Tibial artery (tissue), 4 donors: ENCODE measurements around the gene DMGDH.

ENCODE experiments used
- DNase-seq, 2 donors: peaks; one replicate each; pipeline ENCODE4 v3.0.0-alpha.2; 2019
- H3K27ac ChIP-seq, 2 donors: fragments of 200-600 bp; sonication (generic) in 1 of 2; 1 replicate in 1 of 2; 2 replicates in 1 of 2; pipeline ENCODE4 v1.5.1; 2018 to 2019; ENCODE audit warnings: mild to moderate bottlenecking in 1 of 2
- H3K27me3 ChIP-seq, 2 donors: fragments of 200-600 bp; sonication (generic) in 1 of 2; one replicate each; pipeline versions ENCODE4 v1.5.1 to v1.6.0; 2016 to 2019
- H3K36me3 ChIP-seq, 3 donors: fragments of 200-600 bp; sonication (generic) in 2 of 3; one replicate each; pipeline ENCODE4 v1.5.1; 2016 to 2019; ENCODE audit warnings: mild to moderate bottlenecking in 2 of 3
- H3K4me1 ChIP-seq, 4 donors: fragments of 200-600 bp; sonication (generic) in 2 of 4; 1 replicate in 3 of 4; 2 replicates in 1 of 4; pipeline ENCODE4 v1.5.1; 2016 to 2019
- H3K4me3 ChIP-seq, 2 donors: fragments of 200-600 bp; sonication (generic) in 1 of 2; 1 replicate in 1 of 2; 2 replicates in 1 of 2; pipeline ENCODE4 v1.5.1; 2018 to 2019; ENCODE audit warnings: mild to moderate bottlenecking in 2 of 2
- H3K9me3 ChIP-seq, 3 donors: fragments of 200-600 bp; sonication (generic) in 1 of 3; one replicate each; pipeline ENCODE4 v1.5.1; 2016 to 2019
- CTCF ChIP-seq, 2 experiments: fragments of 200-600 bp in 1 of 2; fragments of 450-650 bp in 1 of 2; IDR thresholded peaks; one replicate each; pipeline ENCODE4 v1.5.1; 2017 to 2019; ENCODE audit warnings: antibody characterized with exemption in 2 of 2, mild to moderate bottlenecking in 1 of 2, moderate library complexity in 1 of 2
- intact Hi-C: fragments of 100-400 bp; cut with DNase I; formaldehyde crosslinking; loops from one replicate; pipeline ENCODE4 v1.15.0; 2023; ENCODE audit warnings: low total_unique reads

The DMGDH gene

GRCh38 chr5:79048437-79048836 lies 21.0 kb downstream of the DMGDH start:
- H3K4me1 ChIP-seq, result no peaks in the 10 kb centered on the region
- intact Hi-C loops, result no loop called here
- no peaks in the 10 kb centered on the region for H3K27me3 ChIP-seq
- H3K4me3 ChIP-seq, result no peak overlapping the region
- no peak for DNase-seq
- H3K36me3 ChIP-seq, result no peaks in the 10 kb centered on the region
- H3K9me3 ChIP-seq, result peaks cover 0 to 7% (median 0%) of the 10 kb centered on the region in 3 donors
- no peak for TF ChIP-seq CTCF (IDR thresholded peaks at IDR 0.05)
- H3K27ac ChIP-seq, result no peak overlapping the region

GRCh38 chr5:79047199-79047598 lies 22.3 kb downstream of the DMGDH start:
- no peak for TF ChIP-seq CTCF (IDR thresholded peaks at IDR 0.05)
- no peak overlapping the region for H3K27ac ChIP-seq
- intact Hi-C loops, result no loop called here

GRCh38 chr5:79042188-79042587 lies 27.3 kb downstream of the DMGDH start:
- H3K9me3 ChIP-seq, result no peaks in the 10 kb centered on the region
- H3K4me3 ChIP-seq, result no peak overlapping the region
- no peak for DNase-seq
- intact Hi-C loops, result no loop called here
- no peak for TF ChIP-seq CTCF (IDR thresholded peaks at IDR 0.05)
- no peaks in the 10 kb centered on the region for H3K27me3 ChIP-seq
- no peak overlapping the region for H3K27ac ChIP-seq
- H3K36me3 ChIP-seq, result no peaks in the 10 kb centered on the region
- H3K4me1 ChIP-seq, result no peaks in the 10 kb centered on the region

More at GRCh38 chr5:79047199-79047598, 22.3 kb downstream of the DMGDH start:
- no peak for DNase-seq
- Histone ChIP-seq H3K4me3 (no peak overlapping the region), H3K9me3 (peaks cover 0 to 4% (median 0%) of the 10 kb centered on the region in 3 donors), H3K27me3 (no peaks in the 10 kb centered on the region), H3K36me3 (no peaks in the 10 kb centered on the region), H3K4me1 (no peaks in the 10 kb centered on the region)

GRCh38 chr5:79036769-79037168 lies 32.7 kb downstream of the DMGDH start:
- Histone ChIP-seq H3K9me3 (no peaks in the 10 kb centered on the region), H3K27ac (no peak overlapping the region), H3K36me3 (no peaks in the 10 kb centered on the region), H3K4me1 (no peaks in the 10 kb centered on the region), H3K27me3 (no peaks in the 10 kb centered on the region), H3K4me3 (no peak overlapping the region)
- TF ChIP-seq CTCF (IDR thresholded peaks at IDR 0.05), result no peak
- intact Hi-C loops, result no loop called here
- no peak for DNase-seq

- no peak for DNase-seq
- Histone ChIP-seq H3K9me3 (no peaks in the 10 kb centered on the region), H3K4me3 (no peak overlapping the region), H3K36me3 (no peaks in the 10 kb centered on the region), H3K27me3 (no peaks in the 10 kb centered on the region), H3K27ac (no peak overlapping the region), H3K4me1 (no peaks in the 10 kb centered on the region)
- intact Hi-C loops, result no loop called here
- no peak for TF ChIP-seq CTCF (IDR thresholded peaks at IDR 0.05)
Observed at GRCh38 chr5:79035237-79035636, 34.2 kb downstream of the DMGDH start.

GRCh38 chr5:79032782-79033181 lies 36.7 kb downstream of the DMGDH start:
- no peak overlapping the region for H3K4me3 ChIP-seq
- H3K9me3 ChIP-seq, result no peaks in the 10 kb centered on the region
- DNase-seq, result no peak
- H3K27me3 ChIP-seq, result no peaks in the 10 kb centered on the region
- no peak for TF ChIP-seq CTCF (IDR thresholded peaks at IDR 0.05)
- no peaks in the 10 kb centered on the region for H3K4me1 ChIP-seq
- intact Hi-C loops, result no loop called here
- H3K27ac ChIP-seq, result no peak overlapping the region
- no peaks in the 10 kb centered on the region for H3K36me3 ChIP-seq
